BJ (cell line): ENCODE measurements around the gene SIGLEC9. TPM values are rescaled to one million over a fixed set of nuclear protein-coding genes. Genes with fewer than 3 reads are reported as not detected.

Experiments used
- CTCF ChIA-PET: fragments of 350-600 bp; formaldehyde crosslinking; extraction: SDS; loops from one replicate; lab custom pipeline; 2021; ENCODE audit warnings: antibody characterized with exemption, inconsistent platforms; lab: Yijun Ruan, JAX
- POLR2A ChIA-PET: fragments of 300-600 bp; sonication (Branson Sonifier 250); formaldehyde crosslinking; extraction: SDS; loops from one replicate; lab custom pipeline; 2021; ENCODE audit warnings: antibody characterized with exemption; lab: Charles Lee
- DNase-seq: peaks from one replicate; pipeline ENCODE4 v3.0.0-alpha.2; 2011; ENCODE audit warnings: low read depth
- H3K27me3 ChIP-seq: 2 replicates; pipeline ENCODE4 v1.6.0; 2011; ENCODE audit warnings: low read length; ENCODE audit not compliant: control insufficient read depth, insufficient read depth
- H3K36me3 ChIP-seq: 2 replicates; pipeline ENCODE4 v1.5.1; 2011; ENCODE audit warnings: low read length; ENCODE audit not compliant: control insufficient read depth, insufficient read depth
- H3K4me3 ChIP-seq: 2 replicates; pipeline ENCODE4 v1.5.1; 2011; ENCODE audit warnings: low read depth, mild to moderate bottlenecking, control low read depth, low read length
- polyA plus RNA-seq: library from polyadenylated mRNA; depleted of rRNA; stranded (reverse); fragments of >200 nt; gene quantifications from 2 replicates; pipeline ENCODE4 v1.2.3, GENCODE V29; 2011; rRNA removed
- TF ChIP-seq, protein P1 (sequence below): IDR thresholded peaks from 2 replicates; pipeline ENCODE4 v1.5.1; 2011; ENCODE audit warnings: low read depth, mild to moderate bottlenecking, control low read depth, inconsistent platforms, low read length, moderate library complexity; ENCODE audit not compliant: insufficient read depth

The SIGLEC9 gene
- polyA plus RNA-seq, 1 experiment: not detected

GRCh38 chr19:51179256-51179655, 54.5 kb downstream of the SIGLEC9 start:
- no peaks in the 10 kb centered on the region for H3K36me3 ChIP-seq
- TF ChIP-seq, protein P1, sequence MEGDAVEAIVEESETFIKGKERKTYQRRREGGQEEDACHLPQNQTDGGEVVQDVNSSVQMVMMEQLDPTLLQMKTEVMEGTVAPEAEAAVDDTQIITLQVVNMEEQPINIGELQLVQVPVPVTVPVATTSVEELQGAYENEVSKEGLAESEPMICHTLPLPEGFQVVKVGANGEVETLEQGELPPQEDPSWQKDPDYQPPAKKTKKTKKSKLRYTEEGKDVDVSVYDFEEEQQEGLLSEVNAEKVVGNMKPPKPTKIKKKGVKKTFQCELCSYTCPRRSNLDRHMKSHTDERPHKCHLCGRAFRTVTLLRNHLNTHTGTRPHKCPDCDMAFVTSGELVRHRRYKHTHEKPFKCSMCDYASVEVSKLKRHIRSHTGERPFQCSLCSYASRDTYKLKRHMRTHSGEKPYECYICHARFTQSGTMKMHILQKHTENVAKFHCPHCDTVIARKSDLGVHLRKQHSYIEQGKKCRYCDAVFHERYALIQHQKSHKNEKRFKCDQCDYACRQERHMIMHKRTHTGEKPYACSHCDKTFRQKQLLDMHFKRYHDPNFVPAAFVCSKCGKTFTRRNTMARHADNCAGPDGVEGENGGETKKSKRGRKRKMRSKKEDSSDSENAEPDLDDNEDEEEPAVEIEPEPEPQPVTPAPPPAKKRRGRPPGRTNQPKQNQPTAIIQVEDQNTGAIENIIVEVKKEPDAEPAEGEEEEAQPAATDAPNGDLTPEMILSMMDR: no peak
- H3K27me3 ChIP-seq: no peaks in the 10 kb centered on the region; the same call in 1 of the 2 replicates
- DNase-seq: no peak
- CTCF ChIA-PET: interaction anchor here (1.2 kb wide), 1 partner anchor 23 kb away, joined by 4 read pairs; no protein-coding TSS in a partner anchor
- POLR2A ChIA-PET: no interaction called here
- no peak overlapping the region for H3K4me3 ChIP-seq

Other genes starting within 250 kb of the SIGLEC9 start
- not detected in 2 replicates for gene KLK4, start 213.5 kb upstream of the SIGLEC9 start, polyA plus RNA-seq
- not detected in 2 replicates for gene KLK5, start 171.9 kb upstream of the SIGLEC9 start, polyA plus RNA-seq
- gene KLK6, start 155.3 kb upstream of the SIGLEC9 start, polyA plus RNA-seq: not detected in 2 replicates
- gene KLK7, start 141.0 kb upstream of the SIGLEC9 start, polyA plus RNA-seq: not detected in 2 replicates
- gene KLK8, start 123.3 kb upstream of the SIGLEC9 start, polyA plus RNA-seq: not detected in 2 replicates
- gene KLK10, start 105.2 kb upstream of the SIGLEC9 start, polyA plus RNA-seq: not detected in 2 replicates
- gene KLK11, start 98.3 kb upstream of the SIGLEC9 start, polyA plus RNA-seq: not detected in 2 replicates
- gene KLK12, start 89.9 kb upstream of the SIGLEC9 start, polyA plus RNA-seq: not detected in 2 replicates
- not detected in 2 replicates for gene KLK13, start 59.8 kb upstream of the SIGLEC9 start, polyA plus RNA-seq
- gene KLK14, start 42.0 kb upstream of the SIGLEC9 start, polyA plus RNA-seq: 0.06 TPM in 1 of 2 replicates, not detected in the other
- gene CTU1, start 16.5 kb upstream of the SIGLEC9 start, polyA plus RNA-seq: 2.3 and 3.3 TPM in 2 replicates
- not detected in 2 replicates for gene SIGLEC7, start 17.4 kb downstream of the SIGLEC9 start, polyA plus RNA-seq
- not detected in 2 replicates for gene CD33, start 100.2 kb downstream of the SIGLEC9 start, polyA plus RNA-seq
- gene SIGLECL1, start 126.2 kb downstream of the SIGLEC9 start, polyA plus RNA-seq: not detected in 2 replicates
- gene IGLON5, start 186.7 kb downstream of the SIGLEC9 start, polyA plus RNA-seq: not detected in 2 replicates
- gene VSIG10L, start 217.2 kb downstream of the SIGLEC9 start, polyA plus RNA-seq: 0.93 and 1.5 TPM in 2 replicates
- 92.8 and 149 TPM in 2 replicates for gene ETFB, start 241.5 kb downstream of the SIGLEC9 start, polyA plus RNA-seq
- 0.12 TPM in 1 of 2 replicates, not detected in the other for gene CLDND2, start 244.1 kb downstream of the SIGLEC9 start, polyA plus RNA-seq
- not detected in 2 replicates for gene NKG7, start 247.7 kb downstream of the SIGLEC9 start, polyA plus RNA-seq